K562 (cell line): Measurements from ENCODE around the gene IMMP2L. TPM values are rescaled to one million over a fixed set of nuclear protein-coding genes. Genes with fewer than 3 reads are reported as not detected.

Source experiments
- CREB3L1 ChIP-seq: fragments of 450-650 bp; IDR thresholded peaks from 2 replicates; pipeline ENCODE4 v1.6.1; 2014; ENCODE audit warnings: low read depth, mild to moderate bottlenecking, moderate library complexity, borderline replicate concordance
- SMAD1 ChIP-seq: fragments of 150-350 bp; IDR thresholded peaks from 2 replicates; pipeline ENCODE4 v1.6.1; 2014; ENCODE audit warnings: low read length, low read depth; ENCODE audit not compliant: partially characterized antibody
- STAT5A ChIP-seq: IDR thresholded peaks from 2 replicates; pipeline ENCODE4 v1.6.1; 2012; ENCODE audit warnings: low read length, inconsistent platforms, borderline replicate concordance
- STAT6 ChIP-seq: sonication (generic); formaldehyde crosslinking; IDR thresholded peaks from 2 replicates; pipeline ENCODE4 v1.8.1; 2023; ENCODE audit warnings: mild to moderate bottlenecking, missing genetic modification reagents
- ZBTB12 ChIP-seq: fragments of 250-450 bp; sonication (Bioruptor Pico); IDR thresholded peaks from 2 replicates; pipeline ENCODE4 v1.4.0; 2020
- ZNF79 ChIP-seq: fragments of 250-450 bp; sonication (Bioruptor Pico); IDR thresholded peaks from 2 replicates; pipeline ENCODE4 v1.4.0; 2020; ENCODE audit warnings: low read depth, mild to moderate bottlenecking, moderate library complexity
- ZNF830 ChIP-seq: fragments of 250-450 bp; sonication (Bioruptor Pico); IDR thresholded peaks from 2 replicates; pipeline ENCODE4 v1.5.0; 2021; ENCODE audit warnings: mild to moderate bottlenecking
- polyA plus RNA-seq, 8 experiments: library from polyadenylated mRNA; depleted of rRNA in 4 of 8; stranded (reverse) in 5 of 8; unstranded in 3 of 8; fragments of >200 nt; fragmentation: Nextera tagmentation in 2 of 8; fragmentation: Illumina TruSeq in 1 of 8; extraction: Ambion mirVana in 2 of 8; extraction: Trizol in 1 of 8; gene quantifications; 2 replicates each; pipeline versions ENCODE4 v1.2.1 to v1.2.3, GENCODE V29; 2011 to 2014; ENCODE audit warnings: inconsistent platforms in 1 of 8, missing spikeins in 1 of 8
- total RNA-seq, 7 experiments: library from RNA; depleted of rRNA in 6 of 7; stranded (reverse); fragments of >200 nt in 6 of 7; fragmentation: Illumina TruSeq in 2 of 7; extraction: Trizol in 2 of 7; gene quantifications; 2 replicates each; pipeline versions ENCODE4 v1.2.1 to v1.2.3, GENCODE V29; 2011 to 2021; ENCODE audit warnings: low replicate concordance in 1 of 7

IMMP2L gene
- total and polyA plus RNA-seq, 9 of the 15 experiments (the other 6 are each of a cell fraction or from before 2014, with no cell fraction given), result 29.7 to 116 (median 53.0) TPM

- TF ChIP-seq ZNF79 (CRISPR knock-in tag), result no peak
- no peak for TF ChIP-seq CREB3L1
- TF ChIP-seq ZNF830 (CRISPR knock-in tag), result no peak
- no peak for TF ChIP-seq SMAD1
- TF ChIP-seq ZBTB12 (CRISPR knock-in tag), result no peak
- no peak for TF ChIP-seq STAT6 (CRISPR knock-in tag)
- TF ChIP-seq STAT5A, result no peak
Observed at GRCh38 chr7:111264111-111264868, 298.0 kb downstream of the IMMP2L start (continued).
